ENCODE results near the gene FJX1.

DNA sequence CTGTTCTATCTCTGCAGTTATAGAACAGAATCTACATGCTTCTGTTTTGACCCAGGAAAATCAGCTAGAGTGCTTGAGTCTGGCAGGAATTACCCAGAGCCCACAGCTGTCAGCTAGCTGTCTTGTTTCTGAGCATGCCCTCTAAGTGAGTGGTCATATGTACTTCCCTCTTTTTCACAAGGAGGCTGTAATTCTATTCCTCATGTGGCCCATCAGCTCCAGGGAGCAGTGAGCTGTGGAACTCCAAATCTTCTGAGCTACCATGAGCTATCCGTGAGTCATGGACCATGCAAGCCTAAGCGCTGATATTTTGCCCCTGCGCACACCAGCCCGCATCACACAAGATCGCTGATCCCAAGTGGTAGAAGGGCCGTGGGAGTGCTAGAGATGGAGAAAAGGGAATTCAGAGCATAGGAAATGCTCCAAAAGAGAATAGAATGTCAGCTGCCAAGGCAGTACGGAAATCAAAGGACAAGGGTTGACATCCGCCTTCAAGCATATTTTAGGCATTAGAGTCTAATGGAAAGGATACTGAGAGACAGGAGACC, 5.4 kb downstream of the FJX1 start:
- TF ChIP-seq, protein P1, sequence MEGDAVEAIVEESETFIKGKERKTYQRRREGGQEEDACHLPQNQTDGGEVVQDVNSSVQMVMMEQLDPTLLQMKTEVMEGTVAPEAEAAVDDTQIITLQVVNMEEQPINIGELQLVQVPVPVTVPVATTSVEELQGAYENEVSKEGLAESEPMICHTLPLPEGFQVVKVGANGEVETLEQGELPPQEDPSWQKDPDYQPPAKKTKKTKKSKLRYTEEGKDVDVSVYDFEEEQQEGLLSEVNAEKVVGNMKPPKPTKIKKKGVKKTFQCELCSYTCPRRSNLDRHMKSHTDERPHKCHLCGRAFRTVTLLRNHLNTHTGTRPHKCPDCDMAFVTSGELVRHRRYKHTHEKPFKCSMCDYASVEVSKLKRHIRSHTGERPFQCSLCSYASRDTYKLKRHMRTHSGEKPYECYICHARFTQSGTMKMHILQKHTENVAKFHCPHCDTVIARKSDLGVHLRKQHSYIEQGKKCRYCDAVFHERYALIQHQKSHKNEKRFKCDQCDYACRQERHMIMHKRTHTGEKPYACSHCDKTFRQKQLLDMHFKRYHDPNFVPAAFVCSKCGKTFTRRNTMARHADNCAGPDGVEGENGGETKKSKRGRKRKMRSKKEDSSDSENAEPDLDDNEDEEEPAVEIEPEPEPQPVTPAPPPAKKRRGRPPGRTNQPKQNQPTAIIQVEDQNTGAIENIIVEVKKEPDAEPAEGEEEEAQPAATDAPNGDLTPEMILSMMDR (IDR thresholded peaks at IDR 0.05): no peak
- no peak for TF ChIP-seq POLR2A (IDR thresholded peaks at IDR 0.05)
